HG02852 (cell line): ENCODE measurements around the gene MS4A6E.

Experiments used
- ATAC-seq: cut with Tn5 transposase; IDR thresholded peaks from one replicate; pipeline ENCODE4 v1.9.1; 2021; ENCODE audit warnings: mild to moderate bottlenecking, moderate library complexity; ENCODE audit not compliant: unreplicated experiment

MS4A6E gene

DNA sequence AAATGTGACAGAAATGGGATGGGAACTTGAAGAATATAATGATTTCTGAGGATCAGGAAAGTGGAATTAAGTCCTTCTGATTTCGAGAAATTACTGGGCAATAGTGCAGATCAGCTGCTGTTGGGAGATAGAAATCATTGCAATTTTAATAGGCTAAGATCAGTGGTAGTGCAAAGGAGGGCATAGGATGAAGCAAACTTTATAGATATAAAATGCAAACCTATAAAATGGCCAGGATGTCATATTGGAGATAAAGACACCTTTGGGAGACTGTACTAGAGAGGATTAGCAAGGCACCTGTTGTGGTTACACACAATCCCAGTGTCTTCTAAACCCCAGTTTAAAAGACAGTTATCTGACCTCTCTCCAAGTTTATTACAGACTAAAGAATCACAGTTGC, 44.8 kb downstream of the MS4A6E start:
- ATAC-seq, result no peak

GRCh38 chr11:60372767-60373166, 45.7 kb downstream of the MS4A6E start:
- ATAC-seq, result no peak

DNA sequence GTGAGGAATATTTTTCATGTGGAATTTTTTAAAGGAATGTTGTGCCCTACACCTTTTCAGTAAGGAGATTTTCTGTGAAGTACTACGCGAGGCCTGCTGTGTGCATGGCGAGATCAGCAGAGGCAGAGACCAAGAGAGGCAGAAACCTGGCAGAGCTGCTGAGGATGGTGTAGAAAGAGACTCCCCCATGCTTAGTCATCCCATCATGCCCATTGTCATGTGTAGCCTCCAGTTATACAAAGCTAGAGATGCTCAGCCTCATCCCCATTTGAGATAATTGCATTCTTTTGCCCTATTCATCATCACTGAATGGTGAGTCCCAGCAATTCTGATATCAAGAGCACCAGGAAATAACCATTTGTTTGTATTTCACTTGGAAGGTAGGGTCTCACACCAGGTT, 48.3 kb downstream of the MS4A6E start:
- no peak for ATAC-seq

DNA sequence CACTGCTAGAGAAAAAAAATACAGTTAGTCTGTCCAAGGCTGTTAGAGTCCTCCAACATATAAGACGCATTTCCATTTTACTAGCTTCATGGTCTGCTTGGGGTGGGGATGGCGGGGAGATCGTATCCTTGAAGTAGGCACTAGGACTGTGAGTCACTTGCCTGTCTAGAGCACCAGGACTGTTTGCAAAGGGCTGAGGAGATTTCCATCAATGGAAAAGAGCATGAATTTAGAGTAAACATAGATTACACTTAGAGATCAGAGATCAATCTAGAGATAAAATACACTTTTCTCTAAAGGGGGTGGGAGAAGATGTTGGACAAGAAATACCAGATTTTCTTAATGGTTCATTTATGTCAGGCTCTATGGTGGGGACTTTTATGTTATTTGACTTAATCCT, 49.5 kb downstream of the MS4A6E start:
- ATAC-seq, result no peak

DNA sequence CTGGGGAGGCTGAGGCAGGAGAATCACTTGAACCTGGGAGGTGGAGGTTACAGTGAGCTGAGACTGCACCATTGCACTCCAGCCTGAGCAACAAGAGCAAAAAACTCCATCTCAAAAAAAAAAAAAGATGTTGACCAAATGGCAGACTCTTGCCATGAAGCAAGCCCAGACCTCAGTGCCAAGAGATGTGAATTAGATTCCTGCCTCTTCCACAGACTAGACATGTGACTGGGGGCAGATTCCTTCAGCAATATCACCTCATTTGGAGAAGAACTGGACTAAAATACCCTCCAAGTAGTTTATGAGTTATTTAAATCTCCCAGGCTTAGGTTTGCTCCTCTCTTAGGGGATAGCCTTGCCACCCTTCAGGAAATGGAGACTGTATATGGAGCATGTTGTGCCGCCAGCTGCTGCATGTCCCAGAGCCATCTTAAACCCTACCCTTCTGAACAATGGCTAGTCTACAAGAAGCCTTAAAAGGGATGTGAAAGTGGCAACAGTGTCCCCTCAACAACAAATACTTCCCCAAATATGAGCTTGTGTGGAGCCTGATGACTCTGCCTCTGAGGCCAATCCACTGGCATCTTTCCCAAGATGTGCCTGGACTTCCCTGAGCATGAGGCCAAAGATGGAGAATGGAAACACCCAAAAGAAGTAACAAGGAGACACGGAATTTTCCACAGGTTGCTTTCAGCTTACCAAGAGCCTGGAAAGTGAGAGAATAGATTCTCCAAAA, 50.5 kb downstream of the MS4A6E start:
- ATAC-seq, result no peak

DNA sequence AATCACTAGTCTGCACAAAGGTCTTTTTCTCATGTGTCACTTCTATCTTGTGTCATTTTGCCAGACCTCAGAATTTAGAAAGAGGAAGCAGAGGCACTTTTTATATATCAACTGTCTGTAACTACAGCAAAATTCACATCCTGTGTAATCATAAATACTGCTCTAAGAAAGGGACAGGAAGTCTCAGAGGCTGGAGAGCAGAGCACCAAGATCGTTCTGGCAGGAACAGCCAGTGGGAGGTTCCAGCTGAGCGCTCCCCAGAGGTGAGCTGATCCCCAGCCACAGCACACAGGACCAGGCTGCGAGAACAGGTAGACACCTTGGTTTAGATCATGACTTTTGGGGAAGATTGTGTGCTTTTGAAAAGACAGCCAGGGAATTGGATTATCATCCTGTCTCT, 51.3 kb downstream of the MS4A6E start, which contains the start of gene MS4A7:
Gene MS4A7 (plus strand): TSS at position 179 of the 400 bp plus-strand sequence. CDS start 4,610 bp downstream, outside the sequence.
- ATAC-seq, result peak; percentile 97

- peak; percentile 97 for ATAC-seq
These were observed 62.3 kb downstream of the MS4A6E start for GRCh38 chr11:60389279-60389910.

DNA sequence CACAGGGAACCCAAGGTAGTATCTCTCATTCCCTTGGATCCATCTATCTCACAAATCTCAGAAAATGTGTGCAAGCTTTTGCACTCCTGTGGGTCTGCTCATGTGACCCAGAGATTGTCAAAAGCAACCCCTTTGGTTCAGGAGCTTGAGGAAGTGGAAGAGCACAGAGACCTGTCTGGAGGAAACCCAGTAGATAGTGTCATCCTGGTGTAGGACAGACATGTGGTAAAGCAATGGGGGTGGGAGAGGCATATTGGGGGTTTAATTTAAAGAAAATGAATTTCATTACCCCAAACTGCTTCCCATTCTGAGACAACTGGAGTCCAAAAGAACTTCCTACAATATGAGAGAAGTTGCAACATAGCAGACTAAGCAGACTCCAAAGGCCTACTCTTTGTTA, 63.4 kb downstream of the MS4A6E start:
- no peak for ATAC-seq
